ENCODE measurements around the gene CHIA. TPM values are rescaled to one million over a fixed set of nuclear protein-coding genes. Genes with fewer than 3 reads are reported as not detected.

CHIA gene
- total and polyA plus RNA-seq, 2 of the 8 experiments (the other 6 are each of a cell fraction or from before 2014, with no cell fraction given): not detected

- H3K27ac ChIP-seq (ENCODE audit: low read depth, low read length): no peak overlapping the region
- ChIA-PET CTCF (ENCODE audit: partially characterized antibody) (interaction anchor here (2.7 kb wide), 1 partner anchor 19 kb away, joined by 11 read pairs; no protein-coding TSS in a partner anchor), POLR2A (ENCODE audit: partially characterized antibody) (no interaction called here)
- no peak overlapping the region for H3K56ac ChIP-seq (replicated peaks; ENCODE audit: insufficient read length, low read depth, low read length)
- no peak overlapping the region for H3K14ac ChIP-seq (ENCODE audit: insufficient read length)
- H4K91ac ChIP-seq (replicated peaks; ENCODE audit: insufficient read length, low read length): no peak overlapping the region
- peaks cover 0 to 15% (median 7%) of the 10 kb centered on the region in 4 experiments; a peak in 4 of 7 replicates for H3K27me3 ChIP-seq (replicated peaks in 1 of 4; ENCODE audit: control insufficient read depth in 3 of 4, extremely low read depth in 1 of 4, insufficient read depth in 3 of 4, low read length in 3 of 4)
- WGBS, 2 experiments (ENCODE audit: extremely low coverage in 1 of 2, insufficient coverage in 1 of 2, insufficient read length in 1 of 2, insufficient replicate concordance in 2 of 2, low coverage in 1 of 2, low lambda C conversion rate in 2 of 2, missing lambda C conversion rate in 1 of 2): 92% methylated on average over 4 of the region's 4 CpGs; no CpG with 5 or more reads in 1 of the 2 experiments
- no peak overlapping the region for H2BK5ac ChIP-seq (ENCODE audit: low read depth, low read length)
- H3K9me3 ChIP-seq (ENCODE audit: insufficient read depth in 2 of 2, low read depth in 1 of 2, low read length in 1 of 2): no peaks in the 10 kb centered on the region
- no peak overlapping the region for H2BK120ac ChIP-seq (replicated peaks; ENCODE audit: low read depth, low read length)
- H3K4ac ChIP-seq (replicated peaks; ENCODE audit: insufficient read length, low read depth, low read length): no peak overlapping the region
- H3K36me3 ChIP-seq (ENCODE audit: control insufficient read depth in 2 of 4, insufficient read depth in 4 of 4, low read length in 3 of 4): no peaks in the 10 kb centered on the region
- TF ChIP-seq BCL11A (IDR thresholded peaks at IDR 0.05; ENCODE audit: low read depth in 2 of 2, low read length in 2 of 2): no peak
- no peak for TF ChIP-seq POU5F1 (IDR thresholded peaks at IDR 0.05; ENCODE audit: low read depth, low read length)
- TF ChIP-seq RAD21 (IDR thresholded peaks at IDR 0.05 in 1 of 2, conservative IDR thresholded peaks at IDR 0.05 in 1 of 2; ENCODE audit: low read depth in 2 of 2, low read length in 2 of 2): no peak
- no peak for TF ChIP-seq MAX (IDR thresholded peaks at IDR 0.05)
- no peak for TF ChIP-seq SIRT6 (IDR thresholded peaks at IDR 0.05; ENCODE audit: low read length)
- no peak for TF ChIP-seq JUND (IDR thresholded peaks at IDR 0.05; ENCODE audit: low read length)
- no peak for TF ChIP-seq FOSL1 (IDR thresholded peaks at IDR 0.05; ENCODE audit: insufficient read depth, low read depth, low read length)
- no peak for TF ChIP-seq CBX5 (IDR thresholded peaks at IDR 0.05; ENCODE audit: low read depth, low read length)
- no peak for TF ChIP-seq RBBP5 (IDR thresholded peaks at IDR 0.05; ENCODE audit: borderline replicate concordance, low read depth, low read length)
- no peak for TF ChIP-seq EZH2 (IDR thresholded peaks at IDR 0.05; ENCODE audit: low read depth, low read length, severe bottlenecking)
- TF ChIP-seq EP300 (IDR thresholded peaks at IDR 0.05; ENCODE audit: borderline replicate concordance in 1 of 2, low read depth in 2 of 2, low read length in 2 of 2): no peak
- no peak for TF ChIP-seq TCF12 (IDR thresholded peaks at IDR 0.05; ENCODE audit: low read depth, low read length)
- peaks cover 0 to 13% (median 6%) of the 10 kb centered on the region in 4 experiments; a peak in 4 of 7 replicates for H3K4me1 ChIP-seq (replicated peaks in 1 of 4; ENCODE audit: control insufficient read depth in 3 of 4, insufficient read depth in 4 of 4, low read length in 3 of 4)
- H3K79me2 ChIP-seq (ENCODE audit: control insufficient read depth in 1 of 2, insufficient read depth in 2 of 2, low read length in 2 of 2): no peaks in the 10 kb centered on the region
- H3K9ac ChIP-seq (replicated peaks in 1 of 4; ENCODE audit: extremely low read depth in 1 of 4, low read depth in 3 of 4, low read length in 3 of 4): no peak overlapping the region
- DNase-seq (ENCODE audit: low read depth in 1 of 2, low spot score in 2 of 2) (no peak), FAIRE-seq (no peak)
- H4K5ac ChIP-seq (ENCODE audit: insufficient read length, low read depth, low read length): no peak overlapping the region
- H4K20me1 ChIP-seq (replicated peaks in 1 of 2; ENCODE audit: control insufficient read depth in 1 of 2, insufficient read depth in 2 of 2, low read length in 2 of 2): no peaks in the 10 kb centered on the region
- no peaks in the 10 kb centered on the region for H3K23me2 ChIP-seq (ENCODE audit: low read depth, low read length)
- no peak overlapping the region for H2BK20ac ChIP-seq (ENCODE audit: low read length)
- no peak overlapping the region for H4K8ac ChIP-seq (ENCODE audit: extremely low read depth, insufficient read depth, low read length)
- no peaks in the 10 kb centered on the region for H3K79me1 ChIP-seq (ENCODE audit: low read depth, low read length)
- no peak overlapping the region for H3K23ac ChIP-seq (ENCODE audit: insufficient read length)
- peak overlapping the region in 1 of 4 experiments; percentile 55; a peak in 1 of 8 replicates for H3K4me3 ChIP-seq (ENCODE audit: extremely low read depth in 1 of 4, insufficient read depth in 2 of 4, low read depth in 3 of 4, low read length in 4 of 4)
- no peak overlapping the region; the same call in 1 of the 2 replicates for H2AK5ac ChIP-seq (ENCODE audit: low read depth, low read length)
- H3K4me2 ChIP-seq (ENCODE audit: insufficient read depth in 1 of 2, low read depth in 2 of 2, low read length in 2 of 2): peak overlapping the region; percentile 64 to 76; a peak in 2 of 4 replicates
- no peak overlapping the region for H3K18ac ChIP-seq (ENCODE audit: extremely low read depth, low read length)
- 0 out of 2 replicates have a peak overlapping the region, but pooled peaks have one; percentile 23 for H2BK12ac ChIP-seq (ENCODE audit: low read depth, low read length)
- H2AFZ ChIP-seq (ENCODE audit: low read length): 0 out of 2 replicates have a peak overlapping the region, but pooled peaks have one; percentile 46
- H2BK15ac ChIP-seq (ENCODE audit: low read length): peak overlapping the region; percentile 6; the same call in 1 of the 2 replicates
Measured at GRCh38 chr1:111269825-111270406, 20.7 kb upstream of the CHIA start.
